ENCODE measurements around the gene CEP20. TPM values are rescaled to one million over a fixed set of nuclear protein-coding genes. Genes with fewer than 3 reads are reported as not detected.
"Not testable (repeated sequence)": the region's sequence is repeated elsewhere in the genome, so short reads cannot be mapped to it uniquely, and the experiment has no call there.

The CEP20 gene
- total and polyA plus RNA-seq, 2 experiments from 2014 or later = 20.5 to 39.8 TPM

DNA sequence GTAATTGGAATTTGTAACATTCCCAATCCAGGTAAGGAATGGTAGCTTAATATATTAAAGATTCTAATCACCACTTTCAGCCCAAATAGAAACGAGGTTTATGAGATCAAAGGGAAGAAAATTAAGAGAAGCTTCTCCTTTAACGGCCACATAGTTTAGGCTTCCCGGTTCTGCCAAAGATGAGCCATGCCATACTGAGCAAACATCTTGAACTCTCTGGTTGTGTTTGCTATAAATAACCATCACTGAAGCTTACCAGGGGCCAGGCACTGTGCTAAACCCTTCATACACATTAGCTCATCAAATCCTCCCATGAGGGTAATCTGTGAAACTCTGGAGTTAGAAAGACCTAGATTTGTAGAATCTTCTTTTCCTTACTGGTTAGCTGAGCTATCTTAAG is 34.3 kb downstream of the CEP20 start:
- Histone ChIP-seq H3K79me2 (no peaks in the 10 kb centered on the region), H3K9me2 (replicated peaks; ENCODE audit: insufficient read depth) (no peaks in the 10 kb centered on the region), H3K4me2 (no peak overlapping the region), H3K9me3 (ENCODE audit: low read depth) (no peaks in the 10 kb centered on the region), H4K20me1 (ENCODE audit: insufficient read depth, poor library complexity, severe bottlenecking) (no peaks in the 10 kb centered on the region), H3K27me3 (peaks cover 51% of the 10 kb centered on the region), H2AFZ (no peak overlapping the region), H3K4me3 (no peak overlapping the region), H3K36me3 (replicated peaks; ENCODE audit: insufficient read depth, low read depth) (no peaks in the 10 kb centered on the region), H3K4me1 (ENCODE audit: insufficient read depth) (no peaks in the 10 kb centered on the region), H3K27ac (no peak overlapping the region)
- TF ChIP-seq EZH2 (IDR thresholded peaks at IDR 0.05; ENCODE audit: borderline replicate concordance) (no peak), EZH2phosphoT487 (IDR thresholded peaks at IDR 0.05; ENCODE audit: low read depth, severe bottlenecking, unreplicated experiment) (no peak)
- WGBS (ENCODE audit: low lambda C conversion rate, missing lambda C conversion rate) = 59% methylated on average over 3 of the region's 3 CpGs
- DNase-seq (ENCODE audit: low spot score) = no peak

GRCh38 chr16:15853021-15853420 is 35.4 kb downstream of the CEP20 start:
- no peak for DNase-seq (ENCODE audit: low spot score)
- Histone ChIP-seq H3K79me2 (no peaks in the 10 kb centered on the region), H3K27me3 (peaks cover 44% of the 10 kb centered on the region), H3K4me2 (no peak overlapping the region), H3K9me3 (ENCODE audit: low read depth) (no peaks in the 10 kb centered on the region), H3K36me3 (replicated peaks; ENCODE audit: insufficient read depth, low read depth) (no peaks in the 10 kb centered on the region), H4K20me1 (ENCODE audit: insufficient read depth, poor library complexity, severe bottlenecking) (no peaks in the 10 kb centered on the region), H3K4me3 (no peak overlapping the region), H3K27ac (no peak overlapping the region), H3K4me1 (ENCODE audit: insufficient read depth) (no peaks in the 10 kb centered on the region), H3K9me2 (replicated peaks; ENCODE audit: insufficient read depth) (no peaks in the 10 kb centered on the region), H2AFZ (no peak overlapping the region)
- WGBS (ENCODE audit: low lambda C conversion rate, missing lambda C conversion rate) = 97% methylated on average over 4 of the region's 4 CpGs
- TF ChIP-seq EZH2phosphoT487 (IDR thresholded peaks at IDR 0.05; ENCODE audit: low read depth, severe bottlenecking, unreplicated experiment) (no peak), EZH2 (IDR thresholded peaks at IDR 0.05; ENCODE audit: borderline replicate concordance) (no peak), CTCF (IDR thresholded peaks at IDR 0.05; ENCODE audit: poor library complexity) (no peak)

DNA sequence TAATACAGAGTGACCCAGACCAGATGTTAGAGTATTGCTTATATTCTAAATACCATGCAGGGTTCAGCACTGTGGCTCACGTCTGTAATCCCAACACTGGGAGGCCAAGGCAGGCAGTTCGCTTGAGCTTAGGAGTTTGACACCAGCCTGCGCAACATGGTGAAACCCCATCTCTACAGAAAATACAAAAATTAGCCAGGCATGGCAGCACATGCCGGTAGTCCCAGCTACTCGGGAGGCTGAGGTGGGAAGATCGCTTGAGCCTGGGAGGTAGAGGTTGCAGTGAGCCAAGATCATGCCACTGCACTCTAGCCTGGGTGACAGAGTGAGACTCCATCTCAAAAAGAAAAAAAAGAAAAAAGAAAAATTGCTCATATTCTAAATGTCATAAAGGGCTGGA is 37.8 kb downstream of the CEP20 start:
- H3K36me3 ChIP-seq (replicated peaks; ENCODE audit: insufficient read depth, low read depth); H3K4me3 ChIP-seq; H3K9me2 ChIP-seq (replicated peaks; ENCODE audit: insufficient read depth); H3K9me3 ChIP-seq (ENCODE audit: low read depth); H3K4me2 ChIP-seq; H4K20me1 ChIP-seq (ENCODE audit: insufficient read depth, poor library complexity, severe bottlenecking); H3K27ac ChIP-seq; H3K79me2 ChIP-seq; H3K4me1 ChIP-seq (ENCODE audit: insufficient read depth); H2AFZ ChIP-seq; DNase-seq (ENCODE audit: low spot score): not testable (repeated sequence)
- H3K27me3 ChIP-seq = peaks cover 19% of the 10 kb centered on the region
- WGBS (ENCODE audit: low lambda C conversion rate, missing lambda C conversion rate) = 87% methylated on average over 6 of the region's 6 CpGs

- no peaks in the 10 kb centered on the region for H3K79me2 ChIP-seq
- H3K9me3 ChIP-seq (ENCODE audit: low read depth) = no peaks in the 10 kb centered on the region
- H3K36me3 ChIP-seq (replicated peaks; ENCODE audit: insufficient read depth, low read depth) = no peaks in the 10 kb centered on the region
- peaks cover 8% of the 10 kb centered on the region for H3K27me3 ChIP-seq
- H4K20me1 ChIP-seq (ENCODE audit: insufficient read depth, poor library complexity, severe bottlenecking) = no peaks in the 10 kb centered on the region
- H3K9me2 ChIP-seq (replicated peaks; ENCODE audit: insufficient read depth) = no peaks in the 10 kb centered on the region
- H2AFZ ChIP-seq = no peak overlapping the region
- DNase-seq (ENCODE audit: low spot score) = no peak
- TF ChIP-seq EZH2phosphoT487 (IDR thresholded peaks at IDR 0.05; ENCODE audit: low read depth, severe bottlenecking, unreplicated experiment) = no peak
- TF ChIP-seq EZH2 (IDR thresholded peaks at IDR 0.05; ENCODE audit: borderline replicate concordance) = no peak
- no peak for TF ChIP-seq CTCF (IDR thresholded peaks at IDR 0.05; ENCODE audit: poor library complexity)
- 82% methylated on average over 12 of the region's 12 CpGs for WGBS (ENCODE audit: low lambda C conversion rate, missing lambda C conversion rate)
- H3K4me2 ChIP-seq = no peak overlapping the region
- H3K27ac ChIP-seq = no peak overlapping the region
- no peak overlapping the region for H3K4me3 ChIP-seq
- H3K4me1 ChIP-seq (ENCODE audit: insufficient read depth) = no peaks in the 10 kb centered on the region
Measured at GRCh38 chr16:15849209-15849981, 39.0 kb downstream of the CEP20 start.
